SK-N-MC (cell line): ENCODE data around the gene NUP133.
A peak's percentile ranks its signal among the peaks of the same experiment; 100 is the strongest.
"Not testable (repeated sequence)": the region's sequence is repeated elsewhere in the genome, so short reads cannot be mapped to it uniquely, and the experiment has no call there.

ENCODE experiments used
- DNase-seq: peaks from one replicate; pipeline ENCODE4 v3.0.0-alpha.2; 2011; ENCODE audit warnings: low read depth, low spot score
- H3K27ac ChIP-seq: fragments of 200-600 bp; sonication (generic); 2 replicates; pipeline ENCODE4 v1.5.1; 2016; ENCODE audit warnings: mixed run types
- H3K36me3 ChIP-seq: fragments of 200-600 bp; sonication (generic); 2 replicates; pipeline ENCODE4 v1.6.1; 2017; ENCODE audit warnings: antibody characterized with exemption, low read length, mixed read lengths; ENCODE audit not compliant: insufficient read depth
- H3K4me3 ChIP-seq: fragments of 200-600 bp; sonication (generic); 2 replicates; pipeline ENCODE4 v1.5.1; 2016
- H3K9ac ChIP-seq: fragments of 200-600 bp; sonication (generic); 2 replicates; pipeline ENCODE4 v1.8.0; 2017; ENCODE audit warnings: mixed run types, mixed read lengths; ENCODE audit not compliant: insufficient read length
- H3K9me3 ChIP-seq: fragments of 200-600 bp; sonication (generic); 2 replicates; pipeline ENCODE4 v1.6.1; 2017; ENCODE audit warnings: low read depth, mild to moderate bottlenecking, antibody characterized with exemption, low read length, moderate library complexity, mixed read lengths
- EZH2 ChIP-seq: fragments of 200-600 bp; sonication (generic); IDR thresholded peaks from one replicate; pipeline ENCODE4 v1.6.1; 2017; ENCODE audit warnings: antibody characterized with exemption
- FOXP2 ChIP-seq: optimal IDR thresholded peaks from 2 replicates; pipeline ENCODE3; 2011; ENCODE audit warnings: mild to moderate bottlenecking, moderate library complexity; ENCODE audit not compliant: insufficient read depth; ENCODE audit errors: extremely low read length, control extremely low read depth
- POLR2AphosphoS5 ChIP-seq: IDR thresholded peaks from 2 replicates; pipeline ENCODE4 v1.6.1; 2012; ENCODE audit warnings: mild to moderate bottlenecking, low read depth, low read length, borderline replicate concordance

Gene NUP133

GRCh38 chr1:229410370-229410691, 97.8 kb downstream of the NUP133 start:
- H3K36me3 ChIP-seq, result no peaks in the 10 kb centered on the region
- TF ChIP-seq EZH2 (no peak), FOXP2 (no peak), POLR2AphosphoS5 (no peak)
- peak overlapping the region; percentile 40; the same call in 1 of the 2 replicates for H3K4me3 ChIP-seq
- DNase-seq, result no peak
- H3K9ac ChIP-seq, result no peak overlapping the region
- H3K9me3 ChIP-seq, result no peaks in the 10 kb centered on the region
- no peak overlapping the region for H3K27ac ChIP-seq

DNA sequence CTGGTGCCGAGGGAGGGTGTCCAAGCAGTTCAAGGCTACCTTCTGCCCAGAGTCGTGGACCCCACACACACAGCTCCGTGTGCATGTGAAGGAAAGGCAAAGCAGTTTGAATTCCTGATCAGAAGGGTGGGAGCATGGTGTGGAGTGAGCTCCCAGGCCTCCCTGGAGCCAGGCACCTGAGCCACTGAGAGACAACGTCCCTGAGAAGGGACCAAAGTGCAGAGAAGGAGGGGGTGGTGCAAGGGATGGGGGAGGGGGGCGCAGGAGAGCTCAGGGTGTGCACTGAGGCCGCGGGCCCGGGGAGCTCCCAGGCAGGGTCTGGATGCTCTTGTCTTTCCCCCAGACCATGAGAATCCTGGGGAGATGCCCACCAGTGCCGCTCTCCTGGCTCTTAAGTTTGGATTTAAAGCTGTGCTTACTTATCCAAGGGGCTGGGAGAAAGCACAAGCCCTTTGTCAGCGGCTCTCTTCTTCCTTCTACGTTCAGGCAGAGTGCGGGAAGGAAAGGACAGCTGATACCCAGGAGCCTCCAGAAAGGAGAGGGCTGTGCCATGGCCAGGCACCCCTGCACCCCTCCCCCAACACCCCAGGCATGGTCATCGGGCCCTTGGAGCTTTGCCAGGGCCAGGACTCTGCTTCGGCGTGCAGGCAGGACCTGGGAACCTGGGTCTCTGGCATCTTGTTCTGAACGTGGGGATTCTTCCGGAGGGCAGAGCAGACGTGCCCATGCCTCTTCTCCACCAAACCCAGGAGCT, 98.3 kb downstream of the NUP133 start:
- H3K36me3 ChIP-seq, result no peaks in the 10 kb centered on the region
- TF ChIP-seq EZH2 (no peak), FOXP2 (no peak), POLR2AphosphoS5 (no peak)
- H3K4me3 ChIP-seq, result no peak overlapping the region
- H3K9ac ChIP-seq, result no peak overlapping the region
- no peaks in the 10 kb centered on the region for H3K9me3 ChIP-seq
- H3K27ac ChIP-seq, result no peak overlapping the region
- no peak for DNase-seq

DNA sequence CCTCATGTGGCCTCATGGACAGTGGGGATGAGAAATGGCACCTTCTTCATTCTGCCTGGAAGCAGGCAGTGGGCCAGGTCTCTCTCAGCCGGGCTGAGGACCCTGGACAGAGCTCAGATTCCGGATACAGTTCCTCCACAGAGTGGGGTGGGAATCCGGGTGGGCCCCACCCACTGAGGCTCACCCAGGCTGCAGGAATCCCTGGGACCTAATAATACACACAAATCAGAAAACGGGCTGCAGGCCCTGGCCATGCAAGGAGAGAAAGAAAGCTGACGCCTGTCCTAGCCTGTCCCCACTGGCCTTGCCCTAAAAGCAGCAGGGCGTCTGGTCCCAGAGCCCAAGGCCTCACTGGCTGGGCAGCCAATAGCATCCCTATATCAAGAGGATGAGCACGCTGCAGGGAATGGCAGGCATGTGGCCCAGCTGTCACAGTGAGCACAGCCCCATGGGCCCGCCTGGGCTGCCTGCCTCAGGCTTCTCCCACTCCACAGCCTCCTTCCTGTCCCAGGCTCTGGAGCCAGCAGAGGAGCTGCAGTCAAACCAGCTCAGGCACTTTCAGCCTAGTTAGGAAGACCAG, 99.6 kb downstream of the NUP133 start:
- DNase-seq, result no peak
- Histone ChIP-seq H3K27ac (no peak overlapping the region), H3K4me3 (no peak overlapping the region), H3K36me3 (no peaks in the 10 kb centered on the region), H3K9ac (no peak overlapping the region), H3K9me3 (no peaks in the 10 kb centered on the region)
- TF ChIP-seq EZH2 (no peak), POLR2AphosphoS5 (no peak), FOXP2 (no peak)

GRCh38 chr1:229407206-229408026, 100.7 kb downstream of the NUP133 start:
- Histone ChIP-seq H3K9me3 (no peaks in the 10 kb centered on the region), H3K4me3 (no peak overlapping the region), H3K27ac (no peak overlapping the region), H3K9ac (no peak overlapping the region), H3K36me3 (no peaks in the 10 kb centered on the region)
- TF ChIP-seq FOXP2, result no peak
- DNase-seq, result no peak

- no peak for TF ChIP-seq EZH2
- Histone ChIP-seq H3K36me3 (no peaks in the 10 kb centered on the region), H3K9me3 (no peaks in the 10 kb centered on the region), H3K9ac (no peak overlapping the region), H3K27ac (no peak overlapping the region), H3K4me3 (no peak overlapping the region)
- DNase-seq, result no peak
These were observed 101.3 kb downstream of the NUP133 start for GRCh38 chr1:229406798-229407197.

GRCh38 chr1:229403573-229403972, 104.6 kb downstream of the NUP133 start:
- H3K4me3 ChIP-seq, result no peak overlapping the region
- no peak for TF ChIP-seq EZH2
- TF ChIP-seq FOXP2, result no peak
- TF ChIP-seq POLR2AphosphoS5, result no peak
- no peak for DNase-seq

DNA sequence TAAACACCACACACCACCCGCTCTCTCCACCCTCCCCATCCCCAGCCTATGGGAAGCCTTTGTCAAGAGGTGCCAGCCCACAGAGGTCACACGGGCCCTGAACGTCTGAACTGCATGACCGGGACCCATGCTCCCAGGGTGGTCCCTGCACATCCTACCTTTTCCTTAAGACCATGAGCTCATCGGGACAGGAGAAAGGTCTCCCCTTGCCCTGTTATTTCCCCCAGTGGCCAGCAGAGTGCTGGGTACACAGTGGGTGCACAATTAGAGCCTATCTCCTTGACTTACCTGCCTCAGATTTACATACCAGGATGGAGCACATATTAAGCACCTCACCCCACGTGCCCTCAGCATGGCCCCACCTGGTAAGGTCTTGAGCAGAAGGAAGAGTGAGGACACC, 105.1 kb downstream of the NUP133 start:
- Histone ChIP-seq H3K27ac (no peak overlapping the region), H3K9me3 (no peaks in the 10 kb centered on the region), H3K4me3 (no peak overlapping the region), H3K9ac (no peak overlapping the region), H3K36me3 (no peaks in the 10 kb centered on the region)
- TF ChIP-seq FOXP2 (no peak), POLR2AphosphoS5 (no peak), EZH2 (no peak)
- no peak for DNase-seq

More at GRCh38 chr1:229403573-229403972, 104.6 kb downstream of the NUP133 start:
- H3K27ac ChIP-seq, result no peak overlapping the region
- H3K9me3 ChIP-seq, result no peaks in the 10 kb centered on the region
- H3K9ac ChIP-seq, result no peak overlapping the region
- no peaks in the 10 kb centered on the region for H3K36me3 ChIP-seq

GRCh38 chr1:229402329-229402728, 105.8 kb downstream of the NUP133 start:
- H3K9ac ChIP-seq, H3K27ac ChIP-seq, DNase-seq, H3K36me3 ChIP-seq, H3K9me3 ChIP-seq, H3K4me3 ChIP-seq: not testable (repeated sequence)
